Measurements from ENCODE around the gene SPG11.

SPG11 gene

GRCh38 chr15:44620081-44620480 is 43.4 kb downstream of the SPG11 start:
- no peak overlapping the region for H3K4me3 ChIP-seq (ENCODE audit: low read depth, low read length)
- TF ChIP-seq CTCF (IDR thresholded peaks at IDR 0.05; ENCODE audit: insufficient read depth, low read depth, low read length, missing control alignments): no peak
- no peak for DNase-seq (ENCODE audit: low read depth)

DNA sequence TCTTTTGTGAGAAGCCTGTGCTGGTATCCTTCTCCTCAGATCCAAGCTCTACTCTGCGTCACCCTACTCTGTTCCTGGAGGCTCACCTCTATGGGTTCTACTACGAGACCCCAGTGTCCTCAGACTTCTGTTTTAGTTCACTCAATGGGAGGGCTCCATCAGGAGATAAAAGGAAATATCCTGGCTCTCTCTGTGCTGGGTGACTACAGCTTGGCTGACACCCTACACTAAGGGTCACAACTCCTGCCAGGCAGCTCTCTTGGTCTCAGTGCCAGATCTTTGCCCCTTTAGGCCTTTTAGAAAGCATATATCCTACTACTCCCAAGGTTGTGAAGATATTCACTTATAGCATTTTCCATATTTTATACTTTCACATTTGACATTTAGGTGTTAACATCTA is 46.5 kb downstream of the SPG11 start:
- TF ChIP-seq CTCF (IDR thresholded peaks at IDR 0.05; ENCODE audit: insufficient read depth, low read depth, low read length, missing control alignments): no peak

DNA sequence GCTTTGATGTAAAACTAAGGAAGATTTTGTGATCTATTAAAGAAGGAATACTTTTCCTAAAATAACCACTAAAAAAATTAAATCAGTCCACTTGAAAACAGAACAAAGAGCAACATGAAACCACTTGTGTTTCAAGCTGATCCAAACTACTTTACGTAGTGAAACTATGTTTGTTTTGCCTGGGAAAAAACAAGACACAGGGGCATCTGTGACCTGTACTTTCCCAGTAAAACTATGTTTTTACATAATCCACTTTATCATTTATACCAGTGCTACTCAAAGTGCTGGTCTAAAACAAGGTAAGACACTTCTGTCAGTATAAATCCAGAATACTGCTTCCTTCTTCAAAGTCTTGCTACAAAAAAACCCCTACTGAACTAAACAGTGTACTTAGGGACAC is 56.7 kb downstream of the SPG11 start:
- no peak for DNase-seq (ENCODE audit: low read depth)
- no peak overlapping the region for H3K4me3 ChIP-seq (ENCODE audit: low read depth, low read length)
- no peak for TF ChIP-seq CTCF (IDR thresholded peaks at IDR 0.05; ENCODE audit: insufficient read depth, low read depth, low read length, missing control alignments)

More for the DNA sequence above, 46.5 kb downstream of the SPG11 start:
- DNase-seq (ENCODE audit: low read depth): no peak
- H3K4me3 ChIP-seq (ENCODE audit: low read depth, low read length): no peak overlapping the region

DNA sequence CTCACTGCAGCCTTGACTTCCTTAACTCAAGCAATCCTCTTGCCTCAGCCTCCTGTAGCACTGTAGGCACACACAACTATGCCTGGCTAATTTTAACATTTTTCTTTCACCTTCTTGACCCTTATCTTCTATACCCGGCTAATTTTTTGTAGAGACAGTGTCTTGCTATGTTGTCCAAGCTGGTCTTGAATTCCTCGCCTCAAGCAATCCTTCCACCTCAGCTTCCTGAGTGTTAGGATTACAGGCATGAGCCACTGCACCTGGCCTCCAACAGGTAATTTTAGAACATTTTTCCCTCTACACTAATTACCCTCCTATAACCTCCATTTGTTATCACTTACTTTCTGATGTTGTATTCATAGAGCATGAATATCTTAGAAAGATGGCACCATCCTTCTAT is 60.3 kb downstream of the SPG11 start:
- H3K4me3 ChIP-seq (ENCODE audit: low read depth, low read length): no peak overlapping the region
- no peak for DNase-seq (ENCODE audit: low read depth)
- no peak for TF ChIP-seq CTCF (IDR thresholded peaks at IDR 0.05; ENCODE audit: insufficient read depth, low read depth, low read length, missing control alignments)

GRCh38 chr15:44598892-44599291 is 64.6 kb downstream of the SPG11 start:
- no peak for DNase-seq (ENCODE audit: low read depth)
- H3K4me3 ChIP-seq (ENCODE audit: low read depth, low read length): no peak overlapping the region
- no peak for TF ChIP-seq CTCF (IDR thresholded peaks at IDR 0.05; ENCODE audit: insufficient read depth, low read depth, low read length, missing control alignments)

DNA sequence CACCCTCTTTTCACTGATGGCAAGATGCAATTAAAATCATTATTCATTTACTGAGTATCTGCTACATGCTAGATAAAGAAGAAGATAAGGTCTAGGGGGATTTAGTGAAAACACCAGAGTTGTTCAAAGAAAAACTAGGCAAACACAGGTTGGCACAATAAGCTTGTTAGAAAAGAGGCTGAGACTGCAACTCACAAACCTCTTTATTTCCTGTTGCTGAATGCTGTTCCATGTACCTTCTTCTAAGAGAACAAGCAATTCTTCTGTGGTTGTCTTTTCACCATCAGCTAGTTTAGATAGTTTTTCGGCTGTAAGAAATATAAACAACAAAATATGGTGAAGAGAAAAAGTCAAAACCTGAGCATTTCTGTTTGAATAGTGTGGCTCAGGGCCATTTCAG is 65.4 kb downstream of the SPG11 start:
- DNase-seq (ENCODE audit: low read depth): no peak
- H3K4me3 ChIP-seq (ENCODE audit: low read depth, low read length): no peak overlapping the region
- TF ChIP-seq CTCF (IDR thresholded peaks at IDR 0.05; ENCODE audit: insufficient read depth, low read depth, low read length, missing control alignments): no peak

GRCh38 chr15:44596511-44597010 is 66.9 kb downstream of the SPG11 start:
- no peak for TF ChIP-seq CTCF (IDR thresholded peaks at IDR 0.05; ENCODE audit: insufficient read depth, low read depth, low read length, missing control alignments)
- H3K4me3 ChIP-seq (ENCODE audit: low read depth, low read length): no peak overlapping the region
- peak; percentile 12 for DNase-seq (ENCODE audit: low read depth)

All from GM12865 (cell line).